ENCODE results near the gene XBP1. TPM values are rescaled to one million over a fixed set of nuclear protein-coding genes. Genes with fewer than 3 reads are reported as not detected.

XBP1 gene
- polyA plus RNA-seq, 1 experiment = 205 TPM

DNA sequence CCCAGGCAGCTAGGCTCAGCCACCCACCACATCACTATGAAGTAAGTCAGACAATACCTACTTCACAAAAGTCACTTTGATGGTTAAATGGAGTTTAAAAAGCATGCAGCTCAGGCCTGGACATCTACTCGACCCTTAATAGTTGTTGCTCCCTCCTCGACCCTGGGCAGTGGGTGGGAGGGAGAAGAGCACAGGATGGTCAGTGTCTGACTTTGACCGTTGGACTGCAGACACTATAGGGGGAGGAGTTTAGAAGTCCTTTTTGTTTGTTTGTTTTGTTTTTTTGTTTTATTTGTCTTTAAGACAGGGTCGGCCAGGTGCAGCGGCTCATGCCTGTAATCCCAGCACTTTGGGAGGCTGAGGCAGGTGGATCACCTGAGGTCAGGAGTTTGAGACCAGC, 38.6 kb upstream of the XBP1 start:
- DNase-seq (ENCODE audit: low read depth, low spot score) = no peak
- no peaks in the 10 kb centered on the region for H3K27me3 ChIP-seq (ENCODE audit: control insufficient read depth, insufficient read depth, low read length)
- H3K9me3 ChIP-seq (ENCODE audit: control insufficient read depth, insufficient read depth, low read length) = peaks cover 3% of the 10 kb centered on the region; the same call in 1 of the 2 replicates
- POLR2A ChIA-PET = no interaction called here
- TF ChIP-seq, protein P1, sequence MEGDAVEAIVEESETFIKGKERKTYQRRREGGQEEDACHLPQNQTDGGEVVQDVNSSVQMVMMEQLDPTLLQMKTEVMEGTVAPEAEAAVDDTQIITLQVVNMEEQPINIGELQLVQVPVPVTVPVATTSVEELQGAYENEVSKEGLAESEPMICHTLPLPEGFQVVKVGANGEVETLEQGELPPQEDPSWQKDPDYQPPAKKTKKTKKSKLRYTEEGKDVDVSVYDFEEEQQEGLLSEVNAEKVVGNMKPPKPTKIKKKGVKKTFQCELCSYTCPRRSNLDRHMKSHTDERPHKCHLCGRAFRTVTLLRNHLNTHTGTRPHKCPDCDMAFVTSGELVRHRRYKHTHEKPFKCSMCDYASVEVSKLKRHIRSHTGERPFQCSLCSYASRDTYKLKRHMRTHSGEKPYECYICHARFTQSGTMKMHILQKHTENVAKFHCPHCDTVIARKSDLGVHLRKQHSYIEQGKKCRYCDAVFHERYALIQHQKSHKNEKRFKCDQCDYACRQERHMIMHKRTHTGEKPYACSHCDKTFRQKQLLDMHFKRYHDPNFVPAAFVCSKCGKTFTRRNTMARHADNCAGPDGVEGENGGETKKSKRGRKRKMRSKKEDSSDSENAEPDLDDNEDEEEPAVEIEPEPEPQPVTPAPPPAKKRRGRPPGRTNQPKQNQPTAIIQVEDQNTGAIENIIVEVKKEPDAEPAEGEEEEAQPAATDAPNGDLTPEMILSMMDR (IDR thresholded peaks at IDR 0.05; ENCODE audit: low read depth, low read length) = no peak
- H3K4me3 ChIP-seq (ENCODE audit: low read depth, low read length) = no peak overlapping the region
- CTCF ChIA-PET = interaction anchor here (0.7 kb wide), 1 partner anchor 18 kb away, joined by 3 read pairs; no protein-coding TSS in a partner anchor
- H3K27ac ChIP-seq (ENCODE audit: low read depth, low read length) = no peak overlapping the region

DNA sequence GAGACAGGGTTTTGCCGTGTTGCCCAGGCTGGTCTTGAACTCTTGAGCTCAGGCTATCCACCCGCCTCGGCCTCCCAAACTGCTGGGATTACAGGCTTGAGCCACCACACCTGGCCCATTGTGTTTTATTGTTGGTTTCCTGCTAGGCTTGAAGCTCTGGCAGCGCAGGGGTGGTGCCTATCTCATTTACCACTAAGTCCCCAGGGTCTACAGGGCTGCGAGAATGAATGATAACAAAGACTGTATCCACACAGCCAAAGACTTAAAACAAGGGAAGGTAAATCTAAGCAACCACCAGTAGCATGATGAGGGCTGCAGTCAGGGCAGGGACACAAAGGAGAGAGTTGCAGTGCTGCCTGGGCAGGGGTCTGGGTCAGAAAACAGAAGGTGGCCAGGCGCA, 37.3 kb upstream of the XBP1 start:
- H3K27me3 ChIP-seq (ENCODE audit: control insufficient read depth, insufficient read depth, low read length) = no peaks in the 10 kb centered on the region
- TF ChIP-seq, protein P1 (IDR thresholded peaks at IDR 0.05; ENCODE audit: low read depth, low read length) = no peak
- no peak overlapping the region for H3K27ac ChIP-seq (ENCODE audit: low read depth, low read length)
- POLR2A ChIA-PET = no interaction called here
- CTCF ChIA-PET = interaction anchor here (1.8 kb wide), 1 partner anchor 237 kb away, joined by 6 read pairs; no protein-coding TSS in a partner anchor
- H3K9me3 ChIP-seq (ENCODE audit: control insufficient read depth, insufficient read depth, low read length) = peaks cover 3% of the 10 kb centered on the region; the same call in 1 of the 2 replicates
- DNase-seq (ENCODE audit: low read depth, low spot score) = no peak
- H3K4me3 ChIP-seq (ENCODE audit: low read depth, low read length) = no peak overlapping the region

DNA sequence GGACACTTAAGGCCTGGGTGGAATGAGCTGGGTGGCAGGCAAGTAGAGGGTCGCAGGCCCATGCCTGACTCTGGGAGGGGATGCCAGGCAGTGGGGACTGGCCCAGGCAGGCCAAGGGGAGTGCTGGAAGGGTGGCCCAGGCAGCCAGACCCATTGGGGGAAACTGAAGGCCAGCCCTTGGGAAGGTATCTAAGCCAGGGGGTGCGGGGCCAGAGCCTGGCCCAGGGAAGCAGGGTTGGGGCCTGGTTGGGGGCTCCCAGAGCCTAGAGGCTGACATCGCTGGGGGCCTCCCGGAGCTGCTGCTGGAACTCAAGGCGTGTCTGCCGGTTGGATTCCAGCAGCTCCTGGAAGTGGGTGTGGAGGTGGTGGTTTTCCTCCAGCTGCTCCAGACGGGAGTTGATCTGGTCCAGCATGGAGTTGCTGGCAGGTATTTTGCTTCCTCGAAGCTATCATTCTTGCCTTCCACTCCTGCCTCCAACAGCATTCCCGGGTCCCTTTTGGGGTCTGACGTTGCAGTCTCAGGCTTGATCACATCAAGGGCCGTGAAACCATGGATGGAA, 35.3 kb upstream of the XBP1 start:
- Histone ChIP-seq H3K27ac (ENCODE audit: low read depth, low read length) (no peak overlapping the region), H3K4me3 (ENCODE audit: low read depth, low read length) (no peak overlapping the region), H3K9me3 (ENCODE audit: control insufficient read depth, insufficient read depth, low read length) (peaks cover 3% of the 10 kb centered on the region; the same call in 1 of the 2 replicates), H3K27me3 (ENCODE audit: control insufficient read depth, insufficient read depth, low read length) (no peaks in the 10 kb centered on the region)
- POLR2A ChIA-PET = no interaction called here
- DNase-seq (ENCODE audit: low read depth, low spot score) = no peak
- TF ChIP-seq, protein P1 (IDR thresholded peaks at IDR 0.05; ENCODE audit: low read depth, low read length) = no peak
- CTCF ChIA-PET = interaction anchor here (0.8 to 1.4 kb wide), 2 partner anchors 20 to 204 kb away, joined by 3 to 4 read pairs; no protein-coding TSS in a partner anchor

DNA sequence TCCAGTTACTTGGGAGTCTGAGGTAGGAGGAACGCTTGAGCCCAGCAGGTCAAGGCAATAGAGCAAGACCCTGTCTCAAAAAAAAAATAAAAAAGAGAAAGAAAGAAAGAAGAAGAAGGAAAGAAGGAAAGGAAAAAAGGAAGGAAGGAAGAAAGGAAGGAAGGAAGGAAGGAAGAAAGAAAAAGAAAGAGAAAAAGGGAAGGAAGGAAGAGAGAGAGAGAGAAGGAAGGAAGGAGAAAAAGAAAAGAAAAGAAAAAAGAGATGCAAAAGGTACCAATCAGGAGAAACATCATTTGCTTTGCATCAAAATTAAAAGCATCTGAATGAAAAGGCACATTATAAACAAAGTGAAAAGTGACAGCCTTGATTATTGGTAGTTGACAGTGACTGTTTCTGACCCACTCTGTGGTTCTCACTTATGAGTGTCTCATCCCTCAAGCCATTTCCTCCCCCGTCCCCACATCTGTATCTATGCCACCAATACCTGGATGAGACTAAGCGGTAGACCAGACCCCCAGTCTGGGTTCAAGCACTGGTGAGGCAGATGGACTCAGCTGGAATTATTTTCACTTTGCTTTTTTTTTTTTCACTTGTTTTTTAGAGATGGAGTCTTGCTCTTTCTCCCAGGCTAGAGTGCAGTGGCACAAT, 33.0 kb upstream of the XBP1 start:
- DNase-seq (ENCODE audit: low read depth, low spot score) = no peak
- no peak overlapping the region for H3K27ac ChIP-seq (ENCODE audit: low read depth, low read length)
- TF ChIP-seq, protein P1 (IDR thresholded peaks at IDR 0.05; ENCODE audit: low read depth, low read length) = no peak
- H3K4me3 ChIP-seq (ENCODE audit: low read depth, low read length) = no peak overlapping the region
- ChIA-PET CTCF (interaction anchor here (0.8 to 1.2 kb wide), 3 partner anchors 208 to 237 kb away, joined by 4 read pairs; no protein-coding TSS in a partner anchor), POLR2A (no interaction called here)
- H3K9me3 ChIP-seq (ENCODE audit: control insufficient read depth, insufficient read depth, low read length) = peaks cover 3% of the 10 kb centered on the region; the same call in 1 of the 2 replicates
- H3K27me3 ChIP-seq (ENCODE audit: control insufficient read depth, insufficient read depth, low read length) = no peaks in the 10 kb centered on the region

DNA sequence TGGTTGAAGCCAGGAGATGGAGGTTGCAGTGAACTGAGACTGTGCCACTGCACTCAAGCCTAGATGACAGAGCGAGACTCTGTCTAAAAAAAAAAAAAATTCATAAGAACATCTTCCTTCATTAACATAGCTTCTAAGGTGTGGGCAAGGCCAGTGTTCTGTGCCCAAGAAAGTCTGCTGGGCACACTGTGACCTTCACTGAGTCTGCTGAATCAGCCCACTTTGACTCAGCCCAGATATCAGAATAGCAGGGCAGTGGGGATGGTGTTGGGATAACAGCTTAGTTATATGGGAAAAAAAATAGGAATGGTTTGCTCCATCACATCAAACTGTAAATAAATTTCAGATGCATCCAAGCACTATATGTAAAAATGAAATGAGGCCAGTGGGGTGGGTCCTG, 32.4 kb upstream of the XBP1 start:
- Histone ChIP-seq H3K27me3 (ENCODE audit: control insufficient read depth, insufficient read depth, low read length) (no peaks in the 10 kb centered on the region), H3K9me3 (ENCODE audit: control insufficient read depth, insufficient read depth, low read length) (peaks cover 3% of the 10 kb centered on the region; the same call in 1 of the 2 replicates), H3K27ac (ENCODE audit: low read depth, low read length) (no peak overlapping the region), H3K4me3 (ENCODE audit: low read depth, low read length) (no peak overlapping the region)
- no peak for DNase-seq (ENCODE audit: low read depth, low spot score)
- TF ChIP-seq, protein P1 (IDR thresholded peaks at IDR 0.05; ENCODE audit: low read depth, low read length) = no peak
- CTCF ChIA-PET = interaction anchor here (1.1 to 1.3 kb wide), 3 partner anchors 23 to 237 kb away, joined by 4 to 5 read pairs (median 4); no protein-coding TSS in a partner anchor
- POLR2A ChIA-PET = no interaction called here

Data from AG04450 (cell line).